ENCODE data around the gene IL17C. TPM values are rescaled to one million over a fixed set of nuclear protein-coding genes. Genes with fewer than 3 reads are reported as not detected.

Gene IL17C
- total RNA-seq (ENCODE audit: low replicate concordance): 0.15 TPM in 1 of 2 replicates, not detected in the other

GRCh38 chr16:88638323-88639230 is at the start of gene IL17C:
IL17C (plus strand) TSS chr16:88638572; CDS start chr16:88638642, 70 bp downstream.

GRCh38 chr16:88650749-88651275 is 12.4 kb downstream of the IL17C start, which contains the start of gene CYBA:
CYBA (minus strand) TSS chr16:88651053; CDS start chr16:88651013, 40 bp downstream.

GRCh38 chr16:88662843-88663606 is 24.7 kb downstream of the IL17C start, which contains the start of gene MVD:
MVD (minus strand) TSS chr16:88663091; CDS start chr16:88663080, 11 bp downstream.

GRCh38 chr16:88686439-88687253 is 48.3 kb downstream of the IL17C start, which contains the start of gene SNAI3:
SNAI3 (minus strand) TSS chr16:88686507; CDS start chr16:88686406, 101 bp downstream.

Other genes with a start within 250 kb of the IL17C start
- gene ZFPM1, start 185.3 kb upstream of the IL17C start, total RNA-seq (ENCODE audit: low replicate concordance): 0.59 and 4.0 TPM in 2 replicates
- 8.3 and 9.5 TPM in 2 replicates for gene ZC3H18, start 68.2 kb upstream of the IL17C start, total RNA-seq (ENCODE audit: low replicate concordance)
- gene CYBA, start 12.5 kb downstream of the IL17C start, total RNA-seq (ENCODE audit: low replicate concordance): 98.1 and 369 TPM in 2 replicates
- 41.4 and 74.9 TPM in 2 replicates for gene MVD, start 24.5 kb downstream of the IL17C start, total RNA-seq (ENCODE audit: low replicate concordance)
- gene SNAI3, start 47.9 kb downstream of the IL17C start, total RNA-seq (ENCODE audit: low replicate concordance): not detected in 2 replicates
- gene RNF166, start 67.8 kb downstream of the IL17C start, total RNA-seq (ENCODE audit: low replicate concordance): 8.9 and 10.8 TPM in 2 replicates
- gene CTU2, start 67.9 kb downstream of the IL17C start, total RNA-seq (ENCODE audit: low replicate concordance): 12.4 and 23.7 TPM in 2 replicates
- 127 and 192 TPM in 2 replicates for gene PIEZO1, start 146.6 kb downstream of the IL17C start, total RNA-seq (ENCODE audit: low replicate concordance)
- gene CDT1, start 165.2 kb downstream of the IL17C start, total RNA-seq (ENCODE audit: low replicate concordance): 0.47 and 2.4 TPM in 2 replicates
- 45.5 and 84.2 TPM in 2 replicates for gene APRT, start 173.4 kb downstream of the IL17C start, total RNA-seq (ENCODE audit: low replicate concordance)
- 15.0 and 22.3 TPM in 2 replicates for gene GALNS, start 218.4 kb downstream of the IL17C start, total RNA-seq (ENCODE audit: low replicate concordance)
- 74.5 and 79.6 TPM in 2 replicates for gene TRAPPC2L, start 218.6 kb downstream of the IL17C start, total RNA-seq (ENCODE audit: low replicate concordance)
- not detected in 2 replicates for gene PABPN1L, start 228.1 kb downstream of the IL17C start, total RNA-seq (ENCODE audit: low replicate concordance)

Measured in smooth muscle cell of the coronary artery (primary cell).